Activated gamma-delta T cell treated with Interleukin-2 at 50 U/mL for 16 hours (primary cell): ENCODE results near the gene QRFP.

Source experiments
- DNase-seq: peaks from one replicate; pipeline ENCODE4 v3.0.0-alpha.2; 2020

QRFP gene

DNA sequence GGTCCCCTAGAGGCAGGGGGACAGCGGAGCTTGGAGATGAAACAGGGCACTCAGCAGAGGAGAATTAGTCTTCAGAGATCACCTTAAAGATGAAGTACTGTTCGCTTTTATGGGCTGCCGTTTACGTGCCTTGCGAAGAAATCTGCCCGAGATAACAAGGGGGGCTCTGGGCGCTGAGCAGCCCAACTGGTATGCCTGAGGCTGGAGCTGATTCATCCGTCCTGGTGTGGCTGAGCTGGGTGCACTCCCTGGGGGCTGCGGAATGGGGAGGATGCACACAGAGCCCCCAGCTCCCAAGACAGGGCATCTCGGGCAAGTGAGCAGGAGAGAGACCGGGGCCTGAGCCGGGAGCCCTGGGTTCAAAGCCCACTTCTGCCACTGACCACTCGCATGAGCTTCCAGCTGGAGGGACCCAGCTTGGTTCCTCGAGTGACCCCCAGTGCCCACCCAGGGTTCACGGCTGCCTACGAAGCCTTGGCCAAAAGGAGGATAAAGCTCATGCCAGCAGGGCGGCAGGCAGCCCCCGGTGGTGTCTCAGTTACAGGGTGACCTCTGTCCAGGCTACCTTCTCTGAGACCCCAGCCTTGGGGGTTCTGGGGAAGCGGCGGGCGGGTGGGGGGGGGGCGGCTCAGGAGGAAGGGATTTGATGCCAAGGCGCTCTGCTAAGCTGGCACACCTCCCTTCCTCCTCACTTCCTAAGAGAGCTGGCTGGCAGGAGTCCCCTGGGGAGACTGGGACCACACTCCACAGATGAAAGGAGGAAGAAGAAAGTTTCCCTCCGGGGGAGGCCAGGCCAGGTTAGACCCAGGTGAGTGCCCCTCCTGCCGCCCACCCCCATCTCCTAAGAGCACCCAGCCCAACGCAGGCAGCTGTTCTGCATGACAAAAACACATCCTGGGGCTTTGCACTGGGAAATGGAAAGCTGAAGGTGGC is 36.8 kb upstream of the QRFP start:
- DNase-seq: no peak

DNA sequence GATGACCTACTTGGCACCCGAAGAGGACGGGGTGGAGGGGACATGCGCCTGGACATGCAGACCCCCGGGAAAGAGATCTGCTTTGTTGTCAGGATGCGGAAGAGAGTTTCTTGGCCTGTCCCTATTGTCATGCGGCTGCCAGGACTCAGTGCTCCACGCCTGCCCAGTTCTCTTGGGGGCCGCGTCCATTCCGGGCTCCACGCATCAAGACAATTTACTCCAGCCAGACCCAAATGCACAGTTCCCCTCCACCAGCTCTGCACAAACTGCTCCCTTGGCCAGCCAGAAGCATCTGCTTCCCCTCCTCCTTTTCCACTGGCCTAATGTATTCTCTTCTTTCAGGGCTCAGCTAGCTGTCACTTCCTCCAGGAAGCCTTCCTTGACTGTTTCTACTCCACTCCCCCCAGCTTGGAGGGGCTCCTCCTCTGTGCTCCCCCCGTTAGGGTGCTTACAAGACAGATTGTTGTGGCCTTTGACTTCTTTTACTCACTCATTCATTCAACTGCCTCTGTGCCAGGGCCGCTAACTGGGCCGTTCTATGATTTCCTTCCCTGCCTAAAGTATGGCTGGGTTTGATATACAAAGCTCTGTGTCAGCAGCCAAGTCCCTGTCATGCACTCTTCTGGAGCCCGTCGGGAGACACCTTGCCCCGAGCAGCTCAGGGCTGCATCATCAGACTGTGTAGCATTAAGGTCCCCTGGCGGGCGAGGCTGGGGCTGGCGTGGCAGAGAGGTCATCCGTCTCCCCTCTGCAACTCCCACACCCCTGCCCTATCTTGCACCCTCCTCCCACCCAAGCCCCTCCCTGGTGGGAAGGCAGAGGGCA is 35.9 kb upstream of the QRFP start:
- no peak for DNase-seq

DNA sequence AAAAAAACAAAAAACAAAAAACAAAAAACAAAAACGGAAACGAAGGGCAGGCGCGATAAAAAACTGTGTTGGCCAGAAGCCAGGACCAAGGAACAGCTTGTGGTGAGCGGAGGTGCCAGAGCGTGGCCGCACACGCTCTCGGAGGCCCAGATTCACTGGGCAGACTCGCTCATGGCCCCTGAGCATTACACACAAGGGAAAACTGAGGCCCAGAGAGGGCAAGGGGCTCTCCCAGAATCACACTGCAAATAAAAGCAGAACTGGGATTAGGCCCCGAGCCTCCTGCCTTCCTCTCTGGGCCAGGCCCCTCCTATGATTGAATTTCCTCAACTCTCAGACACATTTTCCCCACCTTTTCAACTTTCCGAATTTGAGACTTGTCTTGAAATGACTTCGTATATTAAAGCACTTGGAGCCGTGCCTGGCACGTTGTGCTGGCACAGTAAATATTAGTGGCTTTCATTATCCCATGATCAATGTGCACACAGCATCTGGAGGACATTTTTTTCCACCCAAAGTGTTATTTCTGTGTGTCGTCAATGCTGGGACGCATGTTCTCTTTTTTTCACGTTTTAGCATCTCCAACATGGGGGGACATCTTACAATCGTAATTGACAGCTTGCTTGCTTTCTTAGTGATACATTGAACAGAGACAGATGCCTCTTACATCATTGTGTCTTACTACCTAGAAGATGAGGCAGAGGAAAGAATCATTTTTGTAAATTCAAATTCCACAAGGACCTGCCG is 35.1 kb upstream of the QRFP start:
- DNase-seq: no peak

DNA sequence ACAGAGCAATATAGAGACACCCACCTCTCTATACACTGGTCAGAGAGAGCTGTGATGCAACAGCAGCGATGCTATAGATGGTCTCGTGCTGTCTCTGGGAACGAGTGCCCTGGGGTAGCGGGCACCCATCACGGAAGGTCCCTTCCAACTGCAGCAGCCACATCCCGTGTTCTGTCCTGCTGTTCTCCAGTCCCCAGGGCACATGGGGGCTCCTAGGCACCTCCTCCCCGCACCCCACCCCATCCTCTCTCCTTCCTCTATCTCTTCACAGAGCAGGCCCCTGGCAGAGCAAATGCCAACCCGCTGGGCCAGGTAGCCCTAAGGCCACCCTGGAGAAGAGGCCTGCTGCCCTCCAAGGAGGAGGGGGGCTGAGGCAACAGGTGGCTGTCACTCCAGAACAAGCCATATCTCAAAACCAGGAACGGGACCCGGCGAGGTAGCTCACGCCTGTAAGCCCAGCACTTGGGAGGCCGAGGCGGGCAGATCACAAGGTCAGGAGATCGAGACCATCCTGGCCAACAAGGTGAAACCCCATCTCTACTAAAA is 34.3 kb upstream of the QRFP start:
- no peak for DNase-seq

GRCh38 chr9:130930132-130930803 is 33.7 kb upstream of the QRFP start:
- DNase-seq: no peak

DNA sequence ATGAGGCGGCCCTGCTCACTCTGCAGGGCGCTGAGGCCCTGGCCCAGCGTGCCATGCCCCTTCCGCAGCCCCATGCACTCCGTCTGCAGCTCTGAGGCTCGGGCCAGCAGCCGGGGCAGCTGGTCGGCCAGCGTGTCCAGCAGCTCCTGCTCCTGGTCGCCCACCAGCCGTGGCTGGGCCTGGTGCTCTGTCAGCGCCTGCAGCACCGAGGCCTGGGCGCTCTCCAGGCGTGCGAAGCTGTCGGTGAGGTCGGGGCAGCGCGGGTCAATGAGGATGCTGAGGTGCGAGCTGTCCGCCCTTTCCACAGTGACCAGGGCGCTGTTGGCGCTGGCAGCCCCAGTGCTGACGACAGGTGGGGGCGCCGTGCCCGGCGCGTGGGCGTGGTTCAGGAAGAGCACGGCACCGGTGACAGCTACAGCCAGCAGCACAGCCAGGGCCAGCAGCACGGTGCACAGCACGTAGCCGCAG is 33.0 kb upstream of the QRFP start:
- no peak for DNase-seq

- DNase-seq: no peak
Measured at GRCh38 chr9:130927995-130928900, 31.6 kb upstream of the QRFP start.

DNA sequence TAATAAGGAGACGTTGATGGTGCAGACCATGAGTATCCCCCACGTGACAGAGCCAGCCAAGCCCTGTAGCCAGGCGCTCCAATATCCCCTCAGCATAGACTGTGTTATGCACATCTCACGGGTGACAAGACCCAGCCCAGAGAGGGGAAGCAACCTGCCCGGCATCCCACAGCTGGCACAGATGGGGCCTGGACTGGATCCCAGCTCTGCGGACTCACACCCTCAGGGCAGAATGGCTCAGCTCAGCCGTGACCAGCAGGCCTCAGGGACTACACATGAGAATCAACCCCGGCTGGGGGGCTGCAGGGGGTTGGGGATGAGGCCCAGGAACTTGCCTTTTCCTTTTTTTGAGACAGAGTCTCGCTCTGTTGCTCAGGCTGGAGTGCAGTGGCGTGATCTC is 30.7 kb upstream of the QRFP start:
- DNase-seq: no peak

GRCh38 chr9:130925050-130925678 is 28.6 kb upstream of the QRFP start:
- no peak for DNase-seq

- no peak for DNase-seq
Measured at GRCh38 chr9:130924448-130924788, 27.8 kb upstream of the QRFP start.

DNA sequence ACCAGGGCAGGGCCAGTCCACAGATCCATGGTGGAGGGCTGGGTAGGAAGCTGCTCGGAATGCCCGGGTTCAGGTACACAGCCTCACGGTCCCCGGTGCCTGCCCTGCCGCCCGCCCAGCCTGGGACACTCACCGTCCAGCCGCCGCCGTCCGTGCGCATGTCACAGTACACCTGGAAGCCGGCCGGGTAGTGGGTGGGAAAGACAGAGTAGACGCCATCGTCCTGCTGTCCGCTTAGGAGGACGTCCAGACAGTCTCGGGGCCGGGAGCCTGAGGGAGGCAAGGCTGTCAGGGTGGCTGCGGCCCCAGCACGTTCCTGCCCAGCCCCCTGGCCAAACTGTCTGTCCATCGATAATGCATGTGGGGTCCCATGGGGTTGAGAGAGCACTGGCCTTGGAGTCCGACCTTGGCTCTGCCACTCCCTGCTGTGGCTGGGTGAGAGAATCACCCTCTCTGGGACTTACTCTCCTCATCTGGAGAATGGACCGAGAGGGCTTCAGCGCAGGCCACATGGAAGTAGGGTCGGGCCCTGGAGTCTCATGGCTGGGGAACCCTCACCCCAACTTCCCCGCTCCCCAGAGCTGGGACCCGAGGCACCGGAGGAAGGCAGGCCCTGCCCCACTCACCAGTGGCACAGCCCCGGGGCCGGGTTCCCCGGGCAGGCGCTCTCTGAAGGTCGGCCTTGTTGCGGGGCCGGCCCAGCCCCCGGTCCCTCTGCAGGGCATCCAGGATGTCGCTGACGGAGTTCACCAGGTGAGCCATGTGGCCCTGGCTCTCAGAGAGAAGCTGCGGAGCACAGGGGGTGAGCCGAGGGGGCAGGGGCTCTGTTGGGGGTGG is 27.2 kb upstream of the QRFP start:
- no peak for DNase-seq

- DNase-seq: no peak
Measured at GRCh38 chr9:130922893-130923610, 26.4 kb upstream of the QRFP start.

GRCh38 chr9:130921989-130922892 is 25.6 kb upstream of the QRFP start:
- no peak for DNase-seq

DNA sequence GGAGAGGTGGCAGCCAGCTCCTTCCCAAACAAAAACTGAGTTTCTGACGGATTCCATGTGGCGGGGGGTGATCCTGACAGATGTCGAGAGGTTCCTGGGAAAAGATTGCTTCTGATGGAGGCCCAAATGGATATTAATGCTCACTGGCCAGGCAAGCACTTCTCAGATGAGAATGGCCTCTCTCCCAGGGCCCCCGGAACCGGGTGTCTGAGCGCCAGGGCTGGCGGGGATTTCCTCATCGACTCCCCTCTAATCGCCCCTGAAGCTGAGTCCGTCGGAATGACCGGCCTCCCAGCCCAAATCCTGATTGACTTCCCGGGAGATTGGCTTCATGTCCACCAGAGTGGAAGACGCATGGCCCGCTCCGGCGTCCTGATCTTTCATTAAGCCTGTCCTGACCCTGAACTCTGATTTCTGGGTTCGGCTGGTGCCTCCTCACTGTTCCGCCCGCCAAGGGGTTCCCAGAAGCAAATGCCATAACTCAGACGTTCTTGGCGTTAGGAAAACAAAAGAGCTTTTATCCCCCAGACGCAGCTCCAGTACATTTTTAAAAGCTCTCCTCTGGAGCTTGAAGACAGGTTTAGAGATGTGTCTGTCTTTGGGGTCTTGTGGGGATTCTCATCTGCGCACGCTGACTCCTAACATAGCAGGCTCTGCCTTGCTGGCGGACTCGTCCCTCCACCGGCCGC is 24.8 kb upstream of the QRFP start:
- no peak for DNase-seq

GRCh38 chr9:130920762-130921299 is 24.2 kb upstream of the QRFP start:
- DNase-seq: no peak

- DNase-seq: no peak
Measured at GRCh38 chr9:130920233-130920632, 23.6 kb upstream of the QRFP start.

GRCh38 chr9:130919559-130920145 is 23.0 kb upstream of the QRFP start:
- DNase-seq: no peak
